CD4-positive, alpha-beta T cell treated with Interleukin-21 for 1 hour (primary cell): ENCODE measurements around the gene DRAM2.
A peak's percentile ranks its signal among the peaks of the same experiment; 100 is the strongest.

Experiments
- DNase-seq: peaks from one replicate; pipeline ENCODE4 v3.0.0-alpha.2; 2020

DRAM2 gene

GRCh38 chr1:111139956-111140679, at the start of gene DRAM2, which contains the start of gene CEPT1:
DRAM2 (minus strand) TSS chr1:111140093; CDS start chr1:111131554, 8,539 bp downstream.
CEPT1 (plus strand) TSS chr1:111140223; CDS start chr1:111147715, 7,492 bp downstream.
- peak; percentile 94 for DNase-seq

- DNase-seq: no peak
Measured at GRCh38 chr1:111184663-111185062, 44.8 kb upstream of the DRAM2 start.

GRCh38 chr1:111183308-111184069, 43.6 kb upstream of the DRAM2 start:
- no peak for DNase-seq

- no peak for DNase-seq
Measured at GRCh38 chr1:111182052-111182451, 42.2 kb upstream of the DRAM2 start.

- DNase-seq: no peak
Measured at GRCh38 chr1:111179968-111180533, 40.2 kb upstream of the DRAM2 start.

GRCh38 chr1:111176678-111177077, 36.8 kb upstream of the DRAM2 start:
- no peak for DNase-seq

GRCh38 chr1:111175349-111175748, 35.5 kb upstream of the DRAM2 start:
- DNase-seq: no peak

GRCh38 chr1:111174070-111174469, 34.2 kb upstream of the DRAM2 start:
- DNase-seq: no peak

- DNase-seq: no peak
Measured at GRCh38 chr1:111172463-111172862, 32.6 kb upstream of the DRAM2 start.

GRCh38 chr1:111164151-111164550, 24.3 kb upstream of the DRAM2 start:
- DNase-seq: no peak

GRCh38 chr1:111163363-111163762, 23.5 kb upstream of the DRAM2 start:
- DNase-seq: no peak

GRCh38 chr1:111162488-111162880, 22.6 kb upstream of the DRAM2 start:
- DNase-seq: no peak

GRCh38 chr1:111161843-111162487, 22.1 kb upstream of the DRAM2 start:
- no peak for DNase-seq

GRCh38 chr1:111157431-111157830, 17.5 kb upstream of the DRAM2 start:
- DNase-seq: no peak

- no peak for DNase-seq
Measured at GRCh38 chr1:111154021-111154999, 14.4 kb upstream of the DRAM2 start.

GRCh38 chr1:111151838-111152237, 11.9 kb upstream of the DRAM2 start:
- no peak for DNase-seq

- DNase-seq: no peak
Measured at GRCh38 chr1:111148376-111148881, 8.5 kb upstream of the DRAM2 start.

- DNase-seq: no peak
Measured at GRCh38 chr1:111147948-111148347, 8.1 kb upstream of the DRAM2 start.

GRCh38 chr1:111145963-111146768, 6.3 kb upstream of the DRAM2 start:
- no peak for DNase-seq

- no peak for DNase-seq
Measured at GRCh38 chr1:111145542-111145941, 5.6 kb upstream of the DRAM2 start.
